Epithelial cell of proximal tubule (primary cell): ENCODE measurements around the gene RCC2. TPM values are rescaled to one million over a fixed set of nuclear protein-coding genes. Genes with fewer than 3 reads are reported as not detected.

ENCODE experiments used
- DNase-seq: peaks from one replicate; pipeline ENCODE4 v3.0.0-alpha.2; 2011; ENCODE audit warnings: low read depth
- H3K4me3 ChIP-seq: 2 replicates; pipeline ENCODE4 v1.5.1; 2011; ENCODE audit warnings: low read depth, mild to moderate bottlenecking, low read length
- CTCF ChIP-seq: conservative IDR thresholded peaks from 2 replicates; pipeline ENCODE4 v1.5.1; 2012; ENCODE audit warnings: low read depth, mild to moderate bottlenecking, low read length
- total RNA-seq: library from RNA; depleted of rRNA; stranded (reverse); fragments of >200 nt; gene quantifications from 2 replicates; pipeline ENCODE4 v1.2.3, GENCODE V29; 2015

The RCC2 gene
- total RNA-seq, 1 donor from 2014 or later = 106 TPM

GRCh38 chr1:17441993-17442357 lies 2.5 kb upstream of the RCC2 start:
- TF ChIP-seq CTCF = no peak
- H3K4me3 ChIP-seq = no peak overlapping the region

GRCh38 chr1:17441265-17441992 lies 2.0 kb upstream of the RCC2 start:
- no peak for DNase-seq
- no peak for TF ChIP-seq CTCF
- no peak overlapping the region for H3K4me3 ChIP-seq

More at GRCh38 chr1:17441993-17442357, 2.5 kb upstream of the RCC2 start:
- no peak for DNase-seq

- no peak overlapping the region for H3K4me3 ChIP-seq
- no peak for TF ChIP-seq CTCF
- DNase-seq = no peak
These were observed 1.3 kb upstream of the RCC2 start for GRCh38 chr1:17440827-17441168.

- no peak for DNase-seq
- peak overlapping the region; percentile 65 for H3K4me3 ChIP-seq
- TF ChIP-seq CTCF = no peak
These were observed 773 bp upstream of the RCC2 start for GRCh38 chr1:17440074-17440826.

GRCh38 chr1:17438318-17439249 lies 893 bp downstream of the RCC2 start:
- TF ChIP-seq CTCF = no peak
- peak overlapping the region; percentile 97 for H3K4me3 ChIP-seq
- DNase-seq = no peak

GRCh38 chr1:17437580-17438317 lies 1.7 kb downstream of the RCC2 start:
- H3K4me3 ChIP-seq = peak overlapping the region; percentile 97
- DNase-seq = no peak
- no peak for TF ChIP-seq CTCF
